NCI-H2107 treated with DMSO at 0.1 percent for 48 hours (cell line): ENCODE measurements around the gene PIN1.

Source experiments
- DNase-seq: peaks from one replicate; lab custom pipeline; 2025; ENCODE audit not compliant: unreplicated experiment; lab: John Stamatoyannopoulos, UW

Gene PIN1

GRCh38 chr19:9856609-9857008 is 21.5 kb downstream of the PIN1 start:
- DNase-seq, result no peak

GRCh38 chr19:9857076-9857721 is 22.1 kb downstream of the PIN1 start:
- DNase-seq, result no peak

GRCh38 chr19:9857920-9858746 is 23.0 kb downstream of the PIN1 start:
- no peak for DNase-seq

GRCh38 chr19:9858766-9859165 is 23.6 kb downstream of the PIN1 start:
- DNase-seq, result no peak

GRCh38 chr19:9860407-9860806 is 25.3 kb downstream of the PIN1 start:
- DNase-seq, result no peak

- DNase-seq, result no peak
Observed at GRCh38 chr19:9861503-9861902, 26.4 kb downstream of the PIN1 start.

GRCh38 chr19:9862938-9863337 is 27.8 kb downstream of the PIN1 start:
- DNase-seq, result no peak

GRCh38 chr19:9863759-9864158 is 28.6 kb downstream of the PIN1 start:
- no peak for DNase-seq

- no peak for DNase-seq
Observed at GRCh38 chr19:9865732-9866501, 30.8 kb downstream of the PIN1 start.

- no peak for DNase-seq
Observed at GRCh38 chr19:9868983-9869617, 34.0 kb downstream of the PIN1 start.

- DNase-seq, result no peak
Observed at GRCh38 chr19:9871626-9872338, 36.7 kb downstream of the PIN1 start.

- no peak for DNase-seq
Observed at GRCh38 chr19:9872618-9873242, 37.6 kb downstream of the PIN1 start.

GRCh38 chr19:9875031-9875627 is 40.0 kb downstream of the PIN1 start:
- DNase-seq, result no peak

- DNase-seq, result no peak
Observed at GRCh38 chr19:9875796-9876195, 40.7 kb downstream of the PIN1 start.

- DNase-seq, result no peak
Observed at GRCh38 chr19:9877780-9878510, 42.8 kb downstream of the PIN1 start.

GRCh38 chr19:9878511-9879196 is 43.5 kb downstream of the PIN1 start:
- DNase-seq, result no peak

- DNase-seq, result no peak
Observed at GRCh38 chr19:9881720-9882119, 46.6 kb downstream of the PIN1 start.

GRCh38 chr19:9883231-9883758 is 48.2 kb downstream of the PIN1 start:
- peak; percentile 31 for DNase-seq
